Mucosa of descending colon (tissue), 3 donors: Measurements from ENCODE around the gene AURKA. TPM values are rescaled to one million over a fixed set of nuclear protein-coding genes. Genes with fewer than 3 reads are reported as not detected.

Experiments used
- ATAC-seq: fragments of 200-7000 bp; cut with Tn5 transposase; one replicate; pipeline ENCODE4 v1.9.1; 2020; ENCODE audit warnings: mild to moderate bottlenecking, moderate library complexity
- DNase-seq, 3 donors: peaks; one replicate each; pipeline ENCODE4 v3.0.0-alpha.2; 2020
- H3K36me3 ChIP-seq: fragments of 200-600 bp; one replicate; pipeline ENCODE4 v1.8.0; 2021; ENCODE audit warnings: low read depth, mild to moderate bottlenecking
- H3K4me1 ChIP-seq: fragments of 200-600 bp; one replicate; pipeline ENCODE4 v1.8.0; 2021; ENCODE audit warnings: low read depth, mild to moderate bottlenecking
- H3K4me3 ChIP-seq: fragments of 200-600 bp; one replicate; pipeline ENCODE4 v1.8.0; 2021; ENCODE audit warnings: mild to moderate bottlenecking
- H3K9me3 ChIP-seq: fragments of 200-600 bp; one replicate; pipeline ENCODE4 v1.8.0; 2021; ENCODE audit warnings: mild to moderate bottlenecking
- intact Hi-C, 2 donors: fragments of 100-400 bp; cut with DNase I in 1 of 2; cut with micrococcal nuclease in 1 of 2; formaldehyde crosslinking; loops; one replicate each; pipeline versions ENCODE4 v1.11.0 to v1.11.1; 2022; cut with DNase I, micrococcal nuclease
- total RNA-seq, 3 donors: library from RNA; stranded (reverse); fragmentation: NEBNext Ultra II Directional in 2 of 3; extraction: Animal tissue kit (Norgen Biotek cat#: 25700) in 2 of 3; gene quantifications; one replicate each; pipeline versions ENCODE4 v1.2.1 to v1.2.4, GENCODE V29; 2021 to 2023
- TF ChIP-seq, protein P1 (sequence below): fragments of 200-600 bp; IDR thresholded peaks from one replicate; pipeline ENCODE4 v1.8.0; 2022; ENCODE audit warnings: antibody characterized with exemption, mild to moderate bottlenecking
- donor health status: DM: no; HTN: no; CAD: no; lungs with moderate emphysema.
- donor health status: DM: no; HTN: no; CAD: no.
- donor health status: DM: no; HTN: yes; CAD: no.

The AURKA gene
- total RNA-seq, 3 donors from 2014 or later, result 7.9 to 24.8 (median 11.2) TPM

DNA sequence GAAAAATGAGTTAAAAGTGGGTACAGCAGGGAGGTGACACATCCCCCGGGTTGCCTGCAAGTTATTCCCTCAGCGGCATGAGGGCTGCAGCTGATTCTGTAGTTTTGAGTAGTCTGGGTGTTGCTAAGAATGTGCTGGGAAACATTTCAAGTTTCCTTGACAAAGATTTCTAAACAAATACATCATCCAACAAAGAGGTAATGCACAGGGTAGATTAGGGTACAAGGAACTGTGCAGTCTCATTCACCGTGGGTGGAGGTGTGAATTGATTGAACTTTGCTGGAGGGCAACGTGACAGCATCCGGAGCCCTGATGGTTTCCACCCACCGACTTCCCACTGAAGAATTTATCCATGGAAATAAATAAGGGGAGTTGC is 41.9 kb upstream of the AURKA start:
- ATAC-seq, result no peak
- no peak for DNase-seq
- Histone ChIP-seq H3K4me1 (no peaks in the 10 kb centered on the region), H3K9me3 (no peaks in the 10 kb centered on the region), H3K36me3 (no peaks in the 10 kb centered on the region), H3K4me3 (no peak overlapping the region)
- TF ChIP-seq, protein P1, sequence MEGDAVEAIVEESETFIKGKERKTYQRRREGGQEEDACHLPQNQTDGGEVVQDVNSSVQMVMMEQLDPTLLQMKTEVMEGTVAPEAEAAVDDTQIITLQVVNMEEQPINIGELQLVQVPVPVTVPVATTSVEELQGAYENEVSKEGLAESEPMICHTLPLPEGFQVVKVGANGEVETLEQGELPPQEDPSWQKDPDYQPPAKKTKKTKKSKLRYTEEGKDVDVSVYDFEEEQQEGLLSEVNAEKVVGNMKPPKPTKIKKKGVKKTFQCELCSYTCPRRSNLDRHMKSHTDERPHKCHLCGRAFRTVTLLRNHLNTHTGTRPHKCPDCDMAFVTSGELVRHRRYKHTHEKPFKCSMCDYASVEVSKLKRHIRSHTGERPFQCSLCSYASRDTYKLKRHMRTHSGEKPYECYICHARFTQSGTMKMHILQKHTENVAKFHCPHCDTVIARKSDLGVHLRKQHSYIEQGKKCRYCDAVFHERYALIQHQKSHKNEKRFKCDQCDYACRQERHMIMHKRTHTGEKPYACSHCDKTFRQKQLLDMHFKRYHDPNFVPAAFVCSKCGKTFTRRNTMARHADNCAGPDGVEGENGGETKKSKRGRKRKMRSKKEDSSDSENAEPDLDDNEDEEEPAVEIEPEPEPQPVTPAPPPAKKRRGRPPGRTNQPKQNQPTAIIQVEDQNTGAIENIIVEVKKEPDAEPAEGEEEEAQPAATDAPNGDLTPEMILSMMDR, result no peak
- intact Hi-C loops, result no loop called here

DNA sequence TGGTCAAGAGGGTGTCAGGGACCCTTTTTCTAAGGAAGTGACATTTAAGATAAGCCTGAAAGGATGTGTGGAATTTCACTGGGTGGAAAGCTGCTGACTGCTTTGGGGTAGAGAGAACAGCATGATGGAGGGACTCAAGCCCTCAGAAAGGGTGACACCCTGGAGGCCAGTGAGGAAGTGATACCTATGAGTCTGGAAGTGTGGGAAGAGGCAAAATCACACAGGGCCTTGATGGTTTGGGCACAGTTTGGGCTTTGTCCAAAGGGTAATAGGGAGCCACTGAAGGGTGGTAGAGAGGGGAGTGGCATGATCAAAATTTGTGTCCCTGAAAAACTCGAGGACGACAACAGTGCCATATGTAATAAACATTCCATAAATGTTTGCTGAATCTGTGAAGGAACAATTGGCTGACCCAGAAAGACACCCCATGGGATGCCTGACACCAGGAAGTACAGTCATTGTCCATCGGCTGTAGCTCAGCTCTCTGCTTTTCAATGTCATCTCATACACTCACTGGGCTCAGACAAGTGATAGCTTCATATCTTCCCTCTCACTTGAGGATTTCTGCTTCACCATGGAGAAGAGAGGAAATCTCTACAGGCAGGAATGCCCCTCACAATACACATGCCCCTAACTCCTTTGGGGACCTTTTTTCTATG is 41.3 kb upstream of the AURKA start:
- no peaks in the 10 kb centered on the region for H3K9me3 ChIP-seq
- H3K4me3 ChIP-seq, result no peak overlapping the region
- TF ChIP-seq, protein P1, result no peak
- intact Hi-C loops, result no loop called here
- no peak for ATAC-seq
- no peak for DNase-seq
- H3K36me3 ChIP-seq, result no peaks in the 10 kb centered on the region
- no peaks in the 10 kb centered on the region for H3K4me1 ChIP-seq

DNA sequence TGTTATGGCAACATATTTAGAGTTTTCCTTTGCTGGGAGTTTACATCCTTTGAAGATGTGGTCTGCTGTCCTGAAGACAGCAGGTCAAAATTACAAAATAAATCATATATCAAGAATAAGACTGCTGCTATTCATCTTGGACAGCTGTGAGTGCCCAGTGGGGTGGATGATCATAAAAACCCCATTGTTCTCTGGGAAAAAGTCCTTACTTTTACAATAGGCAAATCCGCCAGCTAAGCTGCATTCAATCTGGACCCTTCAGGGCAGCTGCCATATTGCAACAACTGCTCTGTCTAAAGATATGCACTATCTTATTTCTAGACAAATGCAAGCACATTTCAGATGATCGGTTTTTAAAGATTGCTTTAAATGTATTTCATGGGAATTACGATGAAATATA is 39.5 kb upstream of the AURKA start:
- no peak overlapping the region for H3K4me3 ChIP-seq
- TF ChIP-seq, protein P1, result no peak
- no peaks in the 10 kb centered on the region for H3K9me3 ChIP-seq
- no peaks in the 10 kb centered on the region for H3K36me3 ChIP-seq
- H3K4me1 ChIP-seq, result no peaks in the 10 kb centered on the region
- intact Hi-C loops, result no loop called here
- DNase-seq, result no peak
- no peak for ATAC-seq

DNA sequence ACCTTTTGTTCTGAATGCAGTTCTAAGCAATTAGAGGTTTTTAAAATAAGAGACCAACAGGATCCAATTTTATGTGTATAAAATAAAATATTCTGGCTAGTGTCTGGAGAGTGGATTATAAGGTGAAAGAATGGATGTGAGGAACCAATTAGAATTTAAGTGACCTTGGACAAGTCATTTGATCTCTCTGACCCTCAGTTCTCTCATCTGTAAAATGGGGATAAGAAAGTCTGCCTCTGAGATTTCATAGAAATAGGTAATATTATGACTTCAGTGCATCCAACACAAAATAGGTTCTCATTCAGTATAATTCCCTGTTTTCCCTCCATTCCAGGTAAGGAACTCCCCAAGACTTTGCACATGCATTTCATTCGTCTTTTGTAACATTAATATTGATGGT is 38.9 kb upstream of the AURKA start:
- Histone ChIP-seq H3K4me3 (no peak overlapping the region), H3K9me3 (no peaks in the 10 kb centered on the region), H3K4me1 (no peaks in the 10 kb centered on the region), H3K36me3 (no peaks in the 10 kb centered on the region)
- ATAC-seq (no peak), DNase-seq (no peak)
- TF ChIP-seq, protein P1, result no peak
- intact Hi-C loops, result no loop called here

DNA sequence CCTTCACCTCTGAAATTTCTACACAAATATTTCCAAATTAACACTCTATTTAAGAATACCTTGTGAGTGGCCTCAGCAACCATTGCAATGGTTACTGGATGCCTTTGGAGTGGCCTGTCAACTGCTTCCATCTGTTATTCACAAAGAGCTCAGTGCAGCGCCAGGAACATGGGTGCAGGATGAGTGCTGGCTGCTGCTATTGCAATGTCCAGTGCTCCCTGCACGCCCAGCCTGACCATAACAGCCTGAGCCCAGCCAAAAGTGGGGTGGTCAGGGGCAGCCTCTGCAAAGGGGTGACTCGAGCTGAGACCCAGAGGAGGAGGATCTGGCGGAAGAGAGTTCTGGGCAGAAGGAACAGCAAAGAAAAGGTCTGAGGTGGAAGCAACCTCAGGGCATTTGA is 38.4 kb upstream of the AURKA start:
- no peak overlapping the region for H3K4me3 ChIP-seq
- ATAC-seq (no peak), DNase-seq (no peak)
- TF ChIP-seq, protein P1, result no peak
- H3K9me3 ChIP-seq, result no peaks in the 10 kb centered on the region
- intact Hi-C loops, result no loop called here
- H3K36me3 ChIP-seq, result no peaks in the 10 kb centered on the region
- H3K4me1 ChIP-seq, result no peaks in the 10 kb centered on the region

DNA sequence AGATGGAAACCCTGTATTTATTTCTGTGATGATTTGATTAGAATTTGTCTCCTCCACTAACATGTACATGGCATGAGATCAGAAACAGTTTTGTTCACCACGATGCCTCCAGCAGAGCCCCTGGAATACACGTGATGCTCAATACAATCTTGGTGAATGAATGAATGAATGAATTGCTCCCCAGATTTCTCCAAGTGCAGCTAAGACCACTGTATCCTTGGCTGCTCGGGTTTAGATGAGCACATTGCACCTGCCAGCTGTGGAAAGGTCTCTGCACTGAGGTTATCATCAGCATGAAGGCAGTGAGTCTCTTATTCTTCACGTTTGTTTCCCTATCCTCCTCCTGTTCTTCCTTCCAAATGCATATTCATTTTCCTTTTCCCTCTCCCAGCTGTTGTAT is 37.9 kb upstream of the AURKA start:
- no peak for ATAC-seq
- DNase-seq, result no peak
- no peaks in the 10 kb centered on the region for H3K36me3 ChIP-seq
- no peak overlapping the region for H3K4me3 ChIP-seq
- no peaks in the 10 kb centered on the region for H3K9me3 ChIP-seq
- TF ChIP-seq, protein P1, result no peak
- no peaks in the 10 kb centered on the region for H3K4me1 ChIP-seq
- intact Hi-C loops, result no loop called here
